ENCODE data around the gene RAB3GAP1.
A peak's percentile ranks its signal among the peaks of the same experiment; 100 is the strongest.
"Not testable (repeated sequence)": the region's sequence is repeated elsewhere in the genome, so short reads cannot be mapped to it uniquely, and the experiment has no call there.

RAB3GAP1 gene

GRCh38 chr2:135105513-135106316, 53.6 kb downstream of the RAB3GAP1 start:
- DNase-seq, result not testable (repeated sequence)

DNA sequence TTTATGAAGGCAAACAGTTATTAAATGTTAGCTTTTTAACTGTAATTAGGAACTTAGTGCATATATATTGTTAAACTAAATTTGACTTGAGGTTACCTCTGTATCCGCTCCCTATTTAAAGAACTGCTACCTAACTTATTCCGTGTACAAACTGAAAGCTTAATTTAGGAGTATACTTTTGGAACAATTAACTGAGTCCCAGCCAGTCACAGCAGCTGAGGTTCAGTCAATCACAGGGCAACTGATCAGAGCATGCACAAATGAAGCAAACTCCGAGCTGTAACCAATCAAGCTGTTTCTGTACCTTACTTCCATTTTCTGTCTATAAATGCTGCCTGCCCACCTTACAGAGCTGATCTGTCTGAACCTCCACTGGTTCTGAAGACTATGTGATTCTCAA, 61.2 kb downstream of the RAB3GAP1 start:
- DNase-seq, result no peak

- DNase-seq, result no peak
These were observed 67.5 kb downstream of the RAB3GAP1 start for GRCh38 chr2:135119582-135119981.

- no peak for DNase-seq
These were observed 69.0 kb downstream of the RAB3GAP1 start for GRCh38 chr2:135121016-135121657.

DNA sequence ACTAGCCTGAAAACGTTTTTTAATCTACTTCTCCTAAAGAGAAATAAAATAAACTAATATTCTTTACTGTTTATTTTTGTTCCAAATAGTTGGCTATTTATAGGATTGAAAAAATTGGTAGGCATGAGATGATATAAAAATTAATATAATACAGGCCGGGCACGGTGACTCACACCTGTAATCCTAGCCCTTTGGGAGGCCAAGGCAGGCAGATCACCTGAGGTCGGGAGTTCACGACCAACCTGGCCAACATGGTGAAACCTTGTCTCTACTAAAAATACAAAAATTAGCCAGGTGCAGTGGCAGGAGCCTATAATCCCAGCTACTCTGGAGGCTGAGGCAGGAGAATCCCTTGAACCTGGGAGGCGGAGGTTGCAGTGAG, 69.6 kb downstream of the RAB3GAP1 start:
- DNase-seq, result not testable (repeated sequence)

- DNase-seq, result no peak
These were observed 73.1 kb downstream of the RAB3GAP1 start for GRCh38 chr2:135124924-135125886.

- no peak for DNase-seq
These were observed 73.8 kb downstream of the RAB3GAP1 start for GRCh38 chr2:135125940-135126339.

GRCh38 chr2:135130751-135131150, 78.7 kb downstream of the RAB3GAP1 start:
- DNase-seq, result no peak

DNA sequence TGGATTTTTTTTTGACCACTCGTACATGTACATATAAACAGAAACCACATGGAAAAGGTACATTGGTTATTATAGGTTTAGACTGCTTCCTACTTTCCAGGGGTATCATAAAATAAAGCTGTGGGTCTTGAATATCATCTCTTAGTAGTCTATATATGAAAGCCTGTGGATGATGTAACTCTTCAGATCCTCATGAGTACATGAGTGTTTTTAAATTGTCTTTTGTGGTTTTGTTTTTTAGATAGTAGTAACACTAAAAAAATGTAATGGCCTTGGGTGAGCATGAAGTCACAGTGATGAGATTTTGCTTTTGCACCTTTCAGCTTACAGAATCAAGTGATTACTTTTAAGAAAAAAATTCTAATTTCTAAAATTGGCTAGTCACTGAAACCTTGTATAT, 80.2 kb downstream of the RAB3GAP1 start:
- DNase-seq, result no peak

DNA sequence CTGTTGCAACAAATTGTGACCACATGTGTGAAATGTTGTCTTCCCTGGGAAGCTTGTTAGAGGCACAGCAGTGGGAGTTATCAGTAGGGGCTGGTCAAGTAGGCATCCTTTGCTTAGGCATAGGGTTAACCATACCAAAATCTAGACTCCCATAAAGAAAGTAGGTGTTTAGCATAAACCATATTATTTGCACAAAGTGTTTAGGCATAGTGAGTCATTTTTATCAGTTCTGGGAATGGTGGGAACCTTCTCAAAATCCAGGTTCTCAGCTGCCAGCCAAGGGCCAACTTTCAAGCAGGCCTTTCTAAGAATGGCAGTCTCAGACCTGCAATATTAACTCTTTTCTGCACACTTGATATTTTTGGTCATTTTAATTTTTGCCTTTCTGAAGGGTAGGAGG, 88.5 kb downstream of the RAB3GAP1 start:
- no peak for DNase-seq

GRCh38 chr2:135142323-135142722, 90.2 kb downstream of the RAB3GAP1 start:
- DNase-seq, result no peak

DNA sequence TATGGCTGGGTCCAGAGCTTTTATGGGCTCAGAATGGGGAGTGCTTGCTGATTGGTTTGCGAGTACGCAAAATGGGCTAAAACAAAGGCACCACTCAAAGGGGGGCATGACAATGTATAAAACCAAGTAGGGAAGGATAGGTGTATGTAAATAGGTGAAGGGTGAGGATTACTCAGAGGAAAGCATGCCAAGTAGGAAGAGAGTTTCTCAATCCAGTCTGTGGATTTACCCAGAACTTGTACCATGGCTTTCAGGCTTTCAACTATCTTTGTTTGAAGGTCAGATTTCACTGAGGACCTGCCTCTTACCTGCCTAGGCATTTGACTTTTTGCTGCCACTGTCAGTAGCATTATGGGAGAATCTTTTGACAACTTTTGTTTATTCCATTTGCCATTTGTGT, 92.3 kb downstream of the RAB3GAP1 start:
- DNase-seq, result no peak

DNA sequence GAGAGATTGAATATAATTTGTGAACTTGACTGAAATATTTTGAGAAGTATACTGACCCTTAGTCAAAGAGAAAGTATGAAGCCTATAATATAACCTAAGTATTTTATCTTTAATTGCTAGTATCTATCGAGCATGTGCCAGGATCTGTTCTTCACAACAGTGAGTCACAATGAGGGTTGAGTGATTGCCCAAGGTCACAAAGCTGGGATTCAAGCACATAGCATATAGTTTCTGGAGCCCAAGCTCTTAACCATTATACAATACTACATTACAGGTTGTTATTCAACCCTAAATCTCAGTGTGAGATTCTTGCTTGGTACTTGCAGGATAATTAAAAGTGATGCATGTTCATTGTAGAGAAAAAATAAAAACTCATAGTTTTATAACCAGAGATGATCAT, 97.2 kb downstream of the RAB3GAP1 start:
- no peak for DNase-seq

DNA sequence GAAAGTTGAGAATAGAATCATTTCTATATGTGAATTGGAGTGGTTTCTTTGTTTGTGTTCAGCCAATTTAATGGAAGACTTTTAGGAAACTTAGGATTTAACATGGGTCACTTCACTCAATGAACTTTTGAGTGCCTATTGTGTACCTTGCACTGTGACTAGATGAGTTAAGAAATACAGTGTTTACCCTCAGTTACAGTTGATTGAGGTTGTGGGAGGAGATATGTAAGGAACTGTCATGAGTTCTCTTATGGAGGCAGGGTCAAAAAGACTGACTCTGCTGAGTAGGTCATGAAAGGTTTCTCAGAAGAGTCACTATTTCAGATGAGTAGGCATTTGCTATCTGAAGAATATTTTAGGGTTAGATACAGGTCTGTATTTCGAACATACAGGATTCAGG, 98.6 kb downstream of the RAB3GAP1 start:
- peak in 1 of 3 donors; percentile 2 for DNase-seq

- DNase-seq, result no peak
These were observed 99.5 kb downstream of the RAB3GAP1 start for GRCh38 chr2:135151615-135152014.

GRCh38 chr2:135152361-135152760, 100.3 kb downstream of the RAB3GAP1 start:
- DNase-seq, result no peak

GRCh38 chr2:135154962-135155361, 102.9 kb downstream of the RAB3GAP1 start:
- DNase-seq, result no peak

- no peak for DNase-seq
These were observed 105.8 kb downstream of the RAB3GAP1 start for GRCh38 chr2:135157856-135158255.

DNA sequence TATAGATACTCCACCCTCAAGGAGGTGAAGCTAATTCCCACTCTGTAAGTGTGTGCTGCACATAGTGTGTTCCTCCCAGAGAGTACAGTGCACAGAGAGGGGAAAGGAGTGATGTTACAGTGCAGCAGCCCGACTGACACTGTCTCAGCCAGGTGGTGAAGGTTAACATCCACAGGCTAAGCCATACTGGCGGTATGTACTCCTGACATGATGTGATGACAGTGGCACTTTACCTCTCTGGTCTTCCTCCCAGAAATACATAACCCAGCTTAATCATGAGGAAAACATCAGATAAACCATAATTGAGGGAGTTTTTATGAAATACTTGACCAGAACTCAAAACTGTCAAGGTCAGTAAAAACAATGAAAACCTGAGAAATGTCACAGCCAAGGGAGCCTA, 107.1 kb downstream of the RAB3GAP1 start:
- DNase-seq, result no peak

GRCh38 chr2:135162377-135162776, 110.3 kb downstream of the RAB3GAP1 start:
- no peak for DNase-seq

GRCh38 chr2:135162786-135163185, 110.7 kb downstream of the RAB3GAP1 start:
- DNase-seq, result no peak

- DNase-seq, result no peak
These were observed 111.2 kb downstream of the RAB3GAP1 start for GRCh38 chr2:135163306-135163705.

GRCh38 chr2:135163901-135164300, 111.8 kb downstream of the RAB3GAP1 start:
- no peak for DNase-seq
